MCF 10A (cell line): ENCODE data around the gene TCF23. TPM values are rescaled to one million over a fixed set of nuclear protein-coding genes. Genes with fewer than 3 reads are reported as not detected.

ENCODE experiments used
- BruUV-seq: library from RNA; stranded (reverse); fragments of 400-500 nt; replicated peaks from 2 replicates; lab custom pipeline; 2021; lab: Mats Ljungman, UMichigan
- CTCF ChIA-PET: fragments of 300-600 bp; sonication (Branson Sonifier 250); formaldehyde crosslinking; extraction: SDS; loops from one replicate; lab custom pipeline; 2021; ENCODE audit warnings: antibody characterized with exemption, inconsistent platforms; lab: Yijun Ruan, JAX
- POLR2A ChIA-PET: fragments of 300-600, 350-650 bp; sonication (Branson Sonifier 250); formaldehyde crosslinking; extraction: SDS; loops from one replicate; lab custom pipeline; 2020; ENCODE audit warnings: antibody characterized with exemption, inconsistent platforms; lab: Yijun Ruan, JAX
- DNase-seq: peaks from one replicate; pipeline ENCODE4 v3.0.0-alpha.2; 2018; ENCODE audit not compliant: unreplicated experiment
- H3K27ac Mint-ChIP-seq: one replicate; pipeline ENCODE4 v1.8.0; 2022; ENCODE audit warnings: mild to moderate bottlenecking, low read depth, mixed read lengths; ENCODE audit not compliant: unreplicated experiment
- H3K27me3 Mint-ChIP-seq: one replicate; pipeline ENCODE4 v1.8.0; 2022; ENCODE audit warnings: mixed read lengths; ENCODE audit not compliant: insufficient read depth, unreplicated experiment
- H3K36me3 Mint-ChIP-seq: one replicate; pipeline ENCODE4 v1.8.0; 2022; ENCODE audit warnings: mild to moderate bottlenecking, moderate library complexity, mixed read lengths; ENCODE audit not compliant: insufficient read depth, unreplicated experiment
- H3K4me1 Mint-ChIP-seq: one replicate; pipeline ENCODE4 v1.8.0; 2022; ENCODE audit warnings: mixed read lengths; ENCODE audit not compliant: insufficient read depth, unreplicated experiment
- H3K4me3 Mint-ChIP-seq: one replicate; pipeline ENCODE4 v1.8.0; 2022; ENCODE audit warnings: mild to moderate bottlenecking, moderate library complexity, mixed read lengths; ENCODE audit not compliant: unreplicated experiment
- H3K9me3 Mint-ChIP-seq: one replicate; pipeline ENCODE4 v1.8.0; 2022; ENCODE audit warnings: mixed read lengths; ENCODE audit not compliant: unreplicated experiment
- intact Hi-C: fragments of 100-400 bp; cut with micrococcal nuclease; formaldehyde crosslinking; loops from 2 replicates; pipeline ENCODE4 v1.14.1; 2022
- total RNA-seq: library from RNA; stranded (reverse); gene quantifications from 2 replicates; pipeline ENCODE4 v1.2.3, GENCODE V29; 2022
- TF ChIP-seq, protein P1 (sequence below): fragments of 200-600 bp; IDR thresholded peaks from one replicate; pipeline ENCODE4 v1.8.0; 2022; ENCODE audit warnings: antibody characterized with exemption, mild to moderate bottlenecking; ENCODE audit not compliant: unreplicated experiment

TCF23 gene
- total RNA-seq, 1 experiment from 2014 or later: not detected

DNA sequence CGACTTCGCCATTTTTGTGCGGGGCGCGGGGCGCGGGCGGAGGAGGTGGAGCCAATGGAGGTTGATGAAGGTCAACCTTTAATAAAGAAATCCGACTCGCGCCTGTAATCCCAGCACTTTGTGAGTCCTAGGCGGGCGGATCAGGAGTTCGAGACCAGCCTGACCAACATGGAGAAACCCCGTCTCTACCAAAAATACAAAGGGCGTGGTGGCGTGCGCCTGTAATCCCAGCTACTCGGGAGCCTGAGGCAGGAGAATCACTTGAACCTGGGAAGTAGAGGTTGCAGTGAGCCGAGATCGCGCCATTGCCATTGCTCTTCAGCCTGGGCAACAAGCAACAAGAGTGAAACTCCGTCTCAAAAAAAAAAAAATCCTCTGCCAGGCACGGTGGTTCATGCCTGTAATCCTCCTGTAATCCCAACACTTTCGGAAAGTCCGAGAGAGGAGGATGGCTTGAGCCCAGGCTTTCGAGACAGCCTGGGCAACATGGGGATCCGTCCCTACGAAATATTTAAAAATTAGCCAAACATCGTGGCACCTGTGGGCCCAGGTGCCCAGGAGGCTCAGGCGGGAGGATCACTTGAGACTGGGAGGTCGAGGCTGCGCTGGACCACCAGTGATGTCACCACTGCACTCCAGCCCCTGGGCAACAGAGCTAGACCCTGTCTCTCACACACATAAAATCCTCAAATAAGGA lies 13.9 kb upstream of the TCF23 start:
- BruUV-seq: no TSS peak

DNA sequence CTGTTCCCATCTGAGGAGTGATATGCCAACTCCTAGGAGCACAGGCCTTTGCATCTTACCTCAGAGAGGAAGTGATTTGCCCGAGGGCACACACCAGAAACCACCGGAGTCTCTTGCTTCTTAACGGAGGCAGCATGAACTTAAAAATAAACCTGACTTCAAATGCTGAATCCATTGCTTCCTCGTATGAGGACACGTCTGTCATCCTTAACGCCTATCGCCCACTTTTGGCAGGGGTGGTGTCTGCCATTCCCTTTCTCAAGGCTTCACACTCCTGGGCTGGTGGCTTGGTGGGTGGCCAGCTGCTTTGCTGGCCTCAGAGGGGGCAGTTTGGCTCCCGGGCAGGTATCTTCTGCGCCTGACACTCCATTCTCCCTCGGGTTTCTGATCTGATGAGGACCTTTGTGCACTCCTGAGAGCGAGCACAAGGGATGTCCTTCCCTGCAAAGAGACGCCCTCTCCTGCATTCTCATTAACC lies 13.3 kb upstream of the TCF23 start:
- Mint-ChIP-seq H3K4me1 (peaks cover 11% of the 10 kb centered on the region), H3K4me3 (peak overlapping the region; percentile 91), H3K9me3 (no peaks in the 10 kb centered on the region), H3K27ac (peak overlapping the region; percentile 19), H3K27me3 (no peaks in the 10 kb centered on the region), H3K36me3 (peaks cover 19% of the 10 kb centered on the region)
- no peak for DNase-seq
- POLR2A ChIA-PET: interaction anchor here (0.6 to 2.5 kb wide), 3 partner anchors 77 to 245 kb away, joined by 3 to 20 read pairs (median 9); partner anchors contain the start of genes ATRAID, GTF3C2, SLC5A6 and ZNF513
- TF ChIP-seq, protein P1, sequence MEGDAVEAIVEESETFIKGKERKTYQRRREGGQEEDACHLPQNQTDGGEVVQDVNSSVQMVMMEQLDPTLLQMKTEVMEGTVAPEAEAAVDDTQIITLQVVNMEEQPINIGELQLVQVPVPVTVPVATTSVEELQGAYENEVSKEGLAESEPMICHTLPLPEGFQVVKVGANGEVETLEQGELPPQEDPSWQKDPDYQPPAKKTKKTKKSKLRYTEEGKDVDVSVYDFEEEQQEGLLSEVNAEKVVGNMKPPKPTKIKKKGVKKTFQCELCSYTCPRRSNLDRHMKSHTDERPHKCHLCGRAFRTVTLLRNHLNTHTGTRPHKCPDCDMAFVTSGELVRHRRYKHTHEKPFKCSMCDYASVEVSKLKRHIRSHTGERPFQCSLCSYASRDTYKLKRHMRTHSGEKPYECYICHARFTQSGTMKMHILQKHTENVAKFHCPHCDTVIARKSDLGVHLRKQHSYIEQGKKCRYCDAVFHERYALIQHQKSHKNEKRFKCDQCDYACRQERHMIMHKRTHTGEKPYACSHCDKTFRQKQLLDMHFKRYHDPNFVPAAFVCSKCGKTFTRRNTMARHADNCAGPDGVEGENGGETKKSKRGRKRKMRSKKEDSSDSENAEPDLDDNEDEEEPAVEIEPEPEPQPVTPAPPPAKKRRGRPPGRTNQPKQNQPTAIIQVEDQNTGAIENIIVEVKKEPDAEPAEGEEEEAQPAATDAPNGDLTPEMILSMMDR: no peak
- CTCF ChIA-PET: interaction anchor here (0.8 to 1.3 kb wide), 2 partner anchors 56 to 347 kb away, joined by 3 to 6 read pairs; no protein-coding TSS in a partner anchor
- intact Hi-C loops: no loop called here
- BruUV-seq: no TSS peak

More for the DNA sequence above, 13.9 kb upstream of the TCF23 start:
- Mint-ChIP-seq H3K4me1 (peaks cover 11% of the 10 kb centered on the region), H3K9me3 (no peaks in the 10 kb centered on the region), H3K27ac (peak overlapping the region; percentile 92), H3K36me3 (peaks cover 19% of the 10 kb centered on the region), H3K4me3 (peak overlapping the region; percentile 91), H3K27me3 (no peaks in the 10 kb centered on the region)
- DNase-seq: no peak
- TF ChIP-seq, protein P1: no peak
- POLR2A ChIA-PET: interaction anchor here (0.6 to 2.5 kb wide), 13 partner anchors 10 to 246 kb away, joined by 3 to 20 read pairs (median 3); partner anchors contain the start of genes ABHD1, ATRAID, CAD and GTF3C2
- CTCF ChIA-PET: interaction anchor here (0.6 to 1.6 kb wide), 4 partner anchors 84 to 1674 kb away, joined by 3 to 4 read pairs (median 3); no protein-coding TSS in a partner anchor
- intact Hi-C loops: loop anchor here (5.0 kb wide), 1 partner anchor 57 kb away; no protein-coding TSS in a partner anchor

DNA sequence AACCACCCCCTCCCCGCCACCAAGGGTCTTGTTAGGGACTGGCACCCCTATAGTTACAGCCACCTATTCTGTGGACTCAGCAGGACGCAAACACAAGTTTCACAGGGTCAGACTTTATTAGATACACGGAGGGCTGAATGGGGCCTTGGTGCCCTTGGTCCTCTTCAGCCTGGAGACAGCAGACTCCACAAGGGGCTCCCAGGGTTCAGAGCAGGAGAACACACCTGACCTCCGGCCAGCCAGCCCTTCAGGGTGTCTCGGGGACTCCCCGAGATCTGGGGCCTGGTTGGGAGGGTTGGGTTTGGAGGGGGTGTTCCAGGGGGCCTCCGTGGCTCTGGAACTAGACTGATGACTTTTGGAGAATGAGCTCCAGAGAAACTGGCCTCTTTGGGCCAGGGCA lies 12.1 kb upstream of the TCF23 start:
- no peak overlapping the region for H3K27ac Mint-ChIP-seq
- POLR2A ChIA-PET: no interaction called here
- H3K27me3 Mint-ChIP-seq: no peaks in the 10 kb centered on the region
- CTCF ChIA-PET: interaction anchor here (0.6 to 1.3 kb wide), 2 partner anchors 55 to 166 kb away, joined by 4 to 6 read pairs; no protein-coding TSS in a partner anchor
- peaks cover 13% of the 10 kb centered on the region for H3K36me3 Mint-ChIP-seq
- no TSS peak for BruUV-seq
- intact Hi-C loops: no loop called here
- peaks cover 11% of the 10 kb centered on the region for H3K4me1 Mint-ChIP-seq
- TF ChIP-seq, protein P1: no peak
- no peaks in the 10 kb centered on the region for H3K9me3 Mint-ChIP-seq
- DNase-seq: no peak
- H3K4me3 Mint-ChIP-seq: no peak overlapping the region

DNA sequence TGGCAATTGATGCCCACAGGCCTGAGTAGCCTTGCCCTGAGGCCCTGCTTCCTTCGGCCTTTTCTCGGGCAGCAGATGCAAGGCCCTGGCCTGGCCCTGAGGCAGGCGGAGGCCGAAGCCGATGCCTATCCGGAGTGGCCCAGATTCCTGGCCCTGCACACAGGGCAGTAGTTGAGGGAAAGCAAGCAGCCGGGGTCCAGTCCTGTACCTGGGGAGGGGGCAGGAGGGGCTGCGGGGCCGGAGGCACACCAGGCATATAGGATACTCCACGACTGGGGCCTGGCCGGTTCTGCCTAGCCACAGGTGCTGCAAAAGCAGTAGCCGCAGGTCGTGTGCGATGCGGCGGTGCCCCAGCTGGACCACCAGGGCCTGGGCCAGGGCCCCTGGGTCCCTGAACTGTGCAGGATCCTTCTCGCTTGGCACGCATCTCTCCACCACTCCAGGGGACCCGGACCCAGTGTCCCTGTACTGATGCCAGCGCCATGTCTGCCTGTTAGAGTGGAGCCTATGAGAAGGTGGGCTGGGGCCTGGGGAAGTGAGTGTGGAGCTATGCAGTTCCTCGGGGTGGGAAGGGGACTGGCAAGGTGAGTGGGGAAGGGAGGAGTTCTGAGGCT lies 11.4 kb upstream of the TCF23 start:
- H3K27me3 Mint-ChIP-seq: no peaks in the 10 kb centered on the region
- DNase-seq: no peak
- TF ChIP-seq, protein P1: no peak
- POLR2A ChIA-PET: no interaction called here
- H3K36me3 Mint-ChIP-seq: peaks cover 13% of the 10 kb centered on the region
- H3K4me3 Mint-ChIP-seq: no peak overlapping the region
- no TSS peak for BruUV-seq
- CTCF ChIA-PET: interaction anchor here (0.8 kb wide), 1 partner anchor 14 kb away, joined by 3 read pairs; no protein-coding TSS in a partner anchor
- intact Hi-C loops: no loop called here
- H3K9me3 Mint-ChIP-seq: no peaks in the 10 kb centered on the region
- H3K4me1 Mint-ChIP-seq: peaks cover 11% of the 10 kb centered on the region
- H3K27ac Mint-ChIP-seq: no peak overlapping the region
